Activated CD4-positive, alpha-beta T cell treated with anti-CD3 and anti-CD28 coated beads for 36 hours (primary cell): Measurements from ENCODE around the gene NIM1K. TPM values are rescaled to one million over a fixed set of nuclear protein-coding genes. Genes with fewer than 3 reads are reported as not detected.
"Not testable (repeated sequence)": the region's sequence is repeated elsewhere in the genome, so short reads cannot be mapped to it uniquely, and the experiment has no call there.

Source experiments
- ATAC-seq: fragments of 200-7000 bp; cut with Tn5 transposase; one replicate; pipeline ENCODE4 v1.10.0; 2021; ENCODE audit warnings: mild to moderate bottlenecking, moderate library complexity
- CTCF ChIA-PET: fragments of 350-600 bp; sonication (Branson Sonifier 250); formaldehyde crosslinking; loops from one replicate; lab custom pipeline; 2021; ENCODE audit warnings: antibody characterized with exemption; lab: Charles Lee
- POLR2A ChIA-PET: fragments of 350-600 bp; sonication (Branson Sonifier 250); formaldehyde crosslinking; loops from one replicate; lab custom pipeline; 2021; ENCODE audit warnings: antibody characterized with exemption, inconsistent platforms; lab: Charles Lee
- DNase-seq: peaks from one replicate; pipeline ENCODE4 v3.0.0-alpha.2; 2020
- H3K27ac Mint-ChIP-seq: one replicate; pipeline ENCODE4 v1.8.0; 2021; ENCODE audit warnings: mixed read lengths
- H3K27me3 Mint-ChIP-seq: one replicate; pipeline ENCODE4 v1.8.0; 2021; ENCODE audit warnings: mixed read lengths
- H3K36me3 Mint-ChIP-seq: one replicate; pipeline ENCODE4 v1.8.0; 2021; ENCODE audit warnings: low read depth, mixed read lengths
- H3K4me1 Mint-ChIP-seq: one replicate; pipeline ENCODE4 v1.8.0; 2021; ENCODE audit warnings: mixed read lengths
- H3K4me3 Mint-ChIP-seq: one replicate; pipeline ENCODE4 v1.8.0; 2021; ENCODE audit warnings: mild to moderate bottlenecking, moderate library complexity, mixed read lengths
- H3K9me3 Mint-ChIP-seq: one replicate; pipeline ENCODE4 v1.8.0; 2021; ENCODE audit warnings: low read depth, mixed read lengths
- intact Hi-C, 2 experiments: fragments of 100-400 bp; cut with DNase I in 1 of 2; cut with micrococcal nuclease in 1 of 2; formaldehyde crosslinking; loops; one replicate each; pipeline versions ENCODE4 v1.14.2 to v1.15.1; 2022 to 2024; cut with DNase I, micrococcal nuclease
- total RNA-seq, 2 experiments: library from RNA; stranded (reverse); gene quantifications; one replicate each; pipeline ENCODE4 v1.2.3, GENCODE V29; 2021

NIM1K gene
- total RNA-seq, 2 experiments from 2014 or later: 2.1 to 2.3 TPM

- Mint-ChIP-seq H3K4me1 (peaks cover 56% of the 10 kb centered on the region), H3K27ac (peak overlapping the region; percentile 20), H3K9me3 (no peaks in the 10 kb centered on the region), H3K27me3 (no peaks in the 10 kb centered on the region), H3K36me3 (peaks cover 67% of the 10 kb centered on the region), H3K4me3 (no peak overlapping the region)
- CTCF ChIA-PET: interaction anchor here (1.1 to 1.2 kb wide), 2 partner anchors 11 to 141 kb away, joined by 3 read pairs; partner anchors contain the start of gene HMGCS1
- POLR2A ChIA-PET: interaction anchor here (0.6 kb wide), 1 partner anchor 182 kb away, joined by 3 read pairs; no protein-coding TSS in a partner anchor
- intact Hi-C loops: no loop called here
- no peak for ATAC-seq
- DNase-seq: no peak
Measured at GRCh38 chr5:43302481-43302880, 110.5 kb downstream of the NIM1K start.

DNA sequence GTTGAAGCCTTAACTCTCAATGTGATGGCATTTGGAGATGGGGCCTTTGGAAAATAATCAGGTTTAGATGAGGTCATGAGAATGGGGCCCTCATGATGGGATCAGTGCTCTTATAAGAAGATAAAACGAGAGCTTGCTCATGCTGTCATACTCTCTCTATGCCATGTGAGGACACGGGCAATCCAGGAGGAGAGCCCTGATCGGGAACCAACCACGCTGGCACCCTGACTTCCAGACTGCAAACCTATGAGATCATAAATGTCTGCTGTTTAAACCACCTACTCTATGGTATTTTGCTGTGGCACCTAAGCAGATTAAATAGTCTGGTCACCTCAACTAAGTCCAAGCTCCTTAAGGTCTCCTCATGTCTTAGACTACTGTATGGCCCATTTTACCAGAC lies 111.2 kb downstream of the NIM1K start:
- intact Hi-C loops: no loop called here
- H3K27me3 Mint-ChIP-seq: no peaks in the 10 kb centered on the region
- CTCF ChIA-PET: interaction anchor here (0.5 to 3.9 kb wide), 4 partner anchors 13 to 214 kb away, joined by 3 to 35 read pairs (median 3); no protein-coding TSS in a partner anchor

GRCh38 chr5:43304525-43304924 lies 112.5 kb downstream of the NIM1K start:
- POLR2A ChIA-PET: interaction anchor here (0.8 kb wide), 1 partner anchor 9 kb away, joined by 5 read pairs; the partner anchor contains the start of gene HMGCS1
- CTCF ChIA-PET: interaction anchor here (1.1 to 3.9 kb wide), 4 partner anchors 11 to 199 kb away, joined by 3 to 35 read pairs (median 4); no protein-coding TSS in a partner anchor

More for the DNA sequence above, 111.2 kb downstream of the NIM1K start:
- H3K36me3 Mint-ChIP-seq: peaks cover 64% of the 10 kb centered on the region
- H3K9me3 Mint-ChIP-seq: no peaks in the 10 kb centered on the region
- peak overlapping the region; percentile 73 for H3K27ac Mint-ChIP-seq
- POLR2A ChIA-PET: no interaction called here
- DNase-seq (no peak), ATAC-seq (no peak)
- no peak overlapping the region for H3K4me3 Mint-ChIP-seq
- H3K4me1 Mint-ChIP-seq: peaks cover 61% of the 10 kb centered on the region

GRCh38 chr5:43305948-43306565 lies 114.0 kb downstream of the NIM1K start:
- intact Hi-C loops: loop anchor here in 1 of 2 experiments (1.0 to 2.0 kb wide), 6 partner anchors 23 to 239 kb away; partner anchors contain the start of gene TMEM267
- ATAC-seq: peak; percentile 37
- Mint-ChIP-seq H3K36me3 (peaks cover 60% of the 10 kb centered on the region), H3K27me3 (no peaks in the 10 kb centered on the region), H3K9me3 (no peaks in the 10 kb centered on the region), H3K4me1 (peaks cover 80% of the 10 kb centered on the region), H3K27ac (peak overlapping the region; percentile 63), H3K4me3 (peak overlapping the region; percentile 12)
- CTCF ChIA-PET: interaction anchor here (0.6 to 3.9 kb wide), 16 partner anchors 9 to 237 kb away, joined by 3 to 35 read pairs (median 3); partner anchors contain the start of genes NIM1K and ZNF131
- POLR2A ChIA-PET: no interaction called here
- no peak for DNase-seq

More at GRCh38 chr5:43304525-43304924, 112.5 kb downstream of the NIM1K start:
- peak overlapping the region; percentile 23 for H3K4me3 Mint-ChIP-seq
- peaks cover 64% of the 10 kb centered on the region for H3K36me3 Mint-ChIP-seq
- ATAC-seq (peak; percentile 70), DNase-seq (no peak)
- no peaks in the 10 kb centered on the region for H3K27me3 Mint-ChIP-seq
- intact Hi-C loops: loop anchor here (1.0 to 2.0 kb wide), 9 partner anchors 9 to 238 kb away; partner anchors contain the start of genes HMGCS1 (in 1 of the 2) and TMEM267 (in 1 of the 2)
- H3K27ac Mint-ChIP-seq: peak overlapping the region; percentile 73
- peaks cover 71% of the 10 kb centered on the region for H3K4me1 Mint-ChIP-seq
- no peaks in the 10 kb centered on the region for H3K9me3 Mint-ChIP-seq

DNA sequence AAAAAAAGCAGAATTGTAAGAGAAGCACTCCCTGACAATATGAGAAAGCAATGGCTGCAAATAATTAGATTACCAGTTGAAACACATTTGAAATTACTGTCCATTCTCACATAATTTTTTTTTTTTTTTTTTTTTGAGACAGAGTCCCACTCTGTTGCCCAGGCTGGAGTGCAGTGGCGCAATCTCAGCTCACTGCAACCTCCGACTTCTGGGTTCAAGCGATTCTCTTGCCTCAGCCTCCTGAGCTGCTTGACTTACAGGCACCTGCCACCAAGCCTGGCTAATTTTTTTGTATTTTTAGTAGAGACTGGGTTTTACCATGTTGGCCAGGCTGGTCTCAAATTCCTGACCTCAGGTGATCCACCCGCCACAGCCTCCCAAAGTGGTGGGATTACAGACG lies 114.9 kb downstream of the NIM1K start:
- DNase-seq, ATAC-seq, H3K27me3 Mint-ChIP-seq, POLR2A ChIA-PET, H3K9me3 Mint-ChIP-seq, H3K4me3 Mint-ChIP-seq: not testable (repeated sequence)
- Mint-ChIP-seq H3K27ac (peak overlapping the region; percentile 69), H3K4me1 (peaks cover 82% of the 10 kb centered on the region), H3K36me3 (peaks cover 60% of the 10 kb centered on the region)
- intact Hi-C loops: loop anchor here in 1 of 2 experiments (1.0 to 2.0 kb wide), 2 partner anchors 82 to 232 kb away; no protein-coding TSS in a partner anchor
- CTCF ChIA-PET: interaction anchor here (1.0 to 3.9 kb wide), 6 partner anchors 82 to 238 kb away, joined by 3 to 35 read pairs (median 4); partner anchors contain the start of genes NIM1K and ZNF131

DNA sequence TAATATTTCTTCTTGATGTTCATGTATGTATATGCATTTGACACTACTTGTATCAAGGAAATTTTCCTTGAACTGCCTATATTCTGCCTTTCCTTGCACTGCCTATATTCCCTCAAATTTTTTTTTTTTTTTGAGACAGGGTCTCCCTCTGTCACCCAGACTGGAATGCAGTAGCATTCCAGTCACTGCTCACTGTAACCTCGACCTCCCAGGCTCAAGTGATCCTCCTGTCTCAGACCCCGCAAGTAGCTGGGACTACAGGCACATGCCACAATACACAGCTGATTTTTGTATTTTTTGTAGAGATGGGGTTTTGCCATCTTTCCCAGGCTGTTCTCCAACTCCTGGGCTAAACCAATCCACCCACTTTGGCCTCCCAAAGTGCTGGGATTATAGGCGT lies 117.1 kb downstream of the NIM1K start:
- no peak for DNase-seq
- intact Hi-C loops: no loop called here
- ChIA-PET CTCF (interaction anchor here (2.6 kb wide), 1 partner anchor 81 kb away, joined by 9 read pairs; no protein-coding TSS in a partner anchor), POLR2A (no interaction called here)
- Mint-ChIP-seq H3K9me3 (no peaks in the 10 kb centered on the region), H3K4me3 (peak overlapping the region; percentile 35), H3K27ac (peak overlapping the region; percentile 73), H3K36me3 (peaks cover 55% of the 10 kb centered on the region), H3K27me3 (no peaks in the 10 kb centered on the region), H3K4me1 (peaks cover 73% of the 10 kb centered on the region)
- ATAC-seq: no peak

- DNase-seq (no peak), ATAC-seq (no peak)
- POLR2A ChIA-PET: no interaction called here
- H3K27me3 Mint-ChIP-seq: no peaks in the 10 kb centered on the region
- peaks cover 56% of the 10 kb centered on the region for H3K36me3 Mint-ChIP-seq
- H3K4me3 Mint-ChIP-seq: peak overlapping the region; percentile 35
- CTCF ChIA-PET: interaction anchor here (2.6 kb wide), 1 partner anchor 80 kb away, joined by 9 read pairs; no protein-coding TSS in a partner anchor
- peaks cover 3% of the 10 kb centered on the region for H3K9me3 Mint-ChIP-seq
- peak overlapping the region; percentile 73 for H3K27ac Mint-ChIP-seq
- peaks cover 73% of the 10 kb centered on the region for H3K4me1 Mint-ChIP-seq
- intact Hi-C loops: loop anchor here (5.0 to 10.0 kb wide), 3 partner anchors 205 to 1495 kb away; partner anchors contain the start of genes C5orf34 (in 1 of the 2) and MRPS30 (in 1 of the 2)
Measured at GRCh38 chr5:43309637-43310036, 117.6 kb downstream of the NIM1K start.

GRCh38 chr5:43312076-43312661 lies 120.1 kb downstream of the NIM1K start:
- H3K27ac Mint-ChIP-seq: peak overlapping the region; percentile 96
- no peak for DNase-seq
- CTCF ChIA-PET: interaction anchor here (0.6 to 2.7 kb wide), 11 partner anchors 16 to 271 kb away, joined by 3 to 17 read pairs (median 3); partner anchors contain the start of genes TMEM267 and ZNF131

DNA sequence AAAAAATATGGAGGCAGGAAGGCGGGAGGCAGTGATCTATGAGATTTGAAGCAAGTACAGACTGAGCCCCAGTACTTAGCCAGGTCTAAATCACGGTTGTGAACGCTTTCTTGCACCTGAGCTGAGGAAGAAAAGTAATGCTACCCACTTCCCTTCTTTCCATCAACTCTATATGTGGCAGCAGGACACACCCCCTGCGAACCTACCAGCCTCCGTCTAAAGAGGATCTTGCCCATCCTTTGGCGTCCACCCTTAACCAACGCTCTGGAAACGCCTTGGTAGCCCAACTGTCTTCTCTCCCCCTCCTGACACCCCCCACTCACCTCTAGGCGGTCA lies 120.6 kb downstream of the NIM1K start:
- Mint-ChIP-seq H3K36me3 (peaks cover 49% of the 10 kb centered on the region), H3K4me1 (peaks cover 76% of the 10 kb centered on the region), H3K27me3 (no peaks in the 10 kb centered on the region), H3K27ac (peak overlapping the region; percentile 96), H3K4me3 (peak overlapping the region; percentile 93), H3K9me3 (peaks cover 11% of the 10 kb centered on the region)
- peak; percentile 1 for ATAC-seq
- ChIA-PET POLR2A (interaction anchor here (0.7 to 2.9 kb wide), 7 partner anchors 9 to 248 kb away, joined by 3 to 34 read pairs (median 5); partner anchors contain the start of genes TMEM267 and ZNF131), CTCF (interaction anchor here (0.7 to 2.7 kb wide), 12 partner anchors 17 to 401 kb away, joined by 3 to 17 read pairs (median 4); partner anchors contain the start of genes TMEM267 and ZNF131)
- DNase-seq: no peak
- intact Hi-C loops: loop anchor here (1.0 to 10.0 kb wide), 14 partner anchors 8 to 1492 kb away; partner anchors contain the start of genes C5orf34 (in 2 of the 2), TMEM267 (in 2 of the 2), MRPS30 (in 1 of the 2) and PAIP1 (in 1 of the 2)

More at GRCh38 chr5:43312076-43312661, 120.1 kb downstream of the NIM1K start:
- POLR2A ChIA-PET: interaction anchor here (0.6 to 2.9 kb wide), 8 partner anchors 8 to 323 kb away, joined by 3 to 34 read pairs (median 5); partner anchors contain the start of genes TMEM267 and ZNF131
- Mint-ChIP-seq H3K4me3 (peak overlapping the region; percentile 93), H3K36me3 (peaks cover 49% of the 10 kb centered on the region), H3K27me3 (no peaks in the 10 kb centered on the region), H3K4me1 (peaks cover 76% of the 10 kb centered on the region), H3K9me3 (peaks cover 11% of the 10 kb centered on the region)
- ATAC-seq: no peak
- intact Hi-C loops: loop anchor here (2.0 to 10.0 kb wide), 5 partner anchors 77 to 1493 kb away; partner anchors contain the start of genes C5orf34 (in 1 of the 2), MRPS30 (in 1 of the 2) and PAIP1 (in 1 of the 2)
